ENCODE measurements around the gene TNIK. TPM values are rescaled to one million over a fixed set of nuclear protein-coding genes. Genes with fewer than 3 reads are reported as not detected.

Gene TNIK
- total and polyA plus RNA-seq, 2 donors from 2014 or later, result 3.6 to 48.9 TPM

DNA sequence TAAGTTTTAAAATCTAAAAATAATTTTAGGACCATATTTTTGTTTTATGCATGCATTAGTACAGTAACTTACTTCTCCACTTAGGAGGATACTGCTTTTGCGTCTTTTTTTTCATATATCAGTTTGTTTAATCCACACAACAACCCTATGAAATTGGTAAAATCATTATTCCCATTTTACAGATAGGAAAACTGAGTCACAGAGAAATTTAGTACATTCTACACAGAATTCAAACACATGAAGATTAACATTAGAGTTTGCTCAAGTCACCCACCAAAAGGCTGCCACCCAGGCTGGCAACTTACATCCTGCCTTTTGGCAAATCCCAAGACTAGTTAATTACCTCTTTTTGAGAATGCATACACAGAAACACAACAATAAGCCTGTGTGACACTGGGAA, 28.7 kb downstream of the TNIK start:
- H3K36me3 ChIP-seq (ENCODE audit: control insufficient read depth in 2 of 3, insufficient read depth in 3 of 3, low read length in 3 of 3), result no peaks in the 10 kb centered on the region
- FAIRE-seq, result no peak

DNA sequence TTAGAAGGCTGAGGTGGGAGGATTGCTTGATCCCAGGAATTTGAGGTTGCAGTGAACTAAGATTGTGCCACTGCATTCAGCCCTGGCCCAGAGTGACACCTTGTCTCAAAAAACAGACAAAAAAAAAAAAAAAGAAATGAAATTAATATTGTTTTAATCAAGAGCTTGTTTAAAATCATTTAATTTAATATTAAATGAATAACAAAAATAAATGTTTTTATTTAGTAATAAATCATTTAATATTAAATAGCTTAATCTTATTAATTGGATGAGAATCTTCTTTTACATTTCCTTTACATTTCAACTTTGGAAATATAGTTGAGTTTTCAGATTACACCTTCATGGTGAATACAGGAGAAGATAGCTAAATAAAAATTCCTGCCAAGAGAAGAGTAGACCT, 29.7 kb downstream of the TNIK start:
- no peak overlapping the region for H3K27ac ChIP-seq (ENCODE audit: low read depth in 2 of 2, low read length in 2 of 2)
- H3K36me3 ChIP-seq (ENCODE audit: control insufficient read depth in 2 of 3, insufficient read depth in 3 of 3, low read length in 3 of 3), result no peaks in the 10 kb centered on the region
- H3K9me3 ChIP-seq (ENCODE audit: control insufficient read depth in 2 of 3, insufficient read depth in 1 of 3, low read length in 3 of 3), result no peaks in the 10 kb centered on the region
- no peaks in the 10 kb centered on the region for H3K27me3 ChIP-seq (ENCODE audit: control insufficient read depth, insufficient read depth, low read length)
- no peak overlapping the region for H3K4me3 ChIP-seq (ENCODE audit: low read length in 3 of 3)
- no peak overlapping the region for H3K9ac ChIP-seq (ENCODE audit: low read length in 3 of 3)
- intact Hi-C loops (cut with DNase I), result no loop called here
- FAIRE-seq (peak; percentile 62), DNase-seq (no peak)
- TF ChIP-seq, protein P1, sequence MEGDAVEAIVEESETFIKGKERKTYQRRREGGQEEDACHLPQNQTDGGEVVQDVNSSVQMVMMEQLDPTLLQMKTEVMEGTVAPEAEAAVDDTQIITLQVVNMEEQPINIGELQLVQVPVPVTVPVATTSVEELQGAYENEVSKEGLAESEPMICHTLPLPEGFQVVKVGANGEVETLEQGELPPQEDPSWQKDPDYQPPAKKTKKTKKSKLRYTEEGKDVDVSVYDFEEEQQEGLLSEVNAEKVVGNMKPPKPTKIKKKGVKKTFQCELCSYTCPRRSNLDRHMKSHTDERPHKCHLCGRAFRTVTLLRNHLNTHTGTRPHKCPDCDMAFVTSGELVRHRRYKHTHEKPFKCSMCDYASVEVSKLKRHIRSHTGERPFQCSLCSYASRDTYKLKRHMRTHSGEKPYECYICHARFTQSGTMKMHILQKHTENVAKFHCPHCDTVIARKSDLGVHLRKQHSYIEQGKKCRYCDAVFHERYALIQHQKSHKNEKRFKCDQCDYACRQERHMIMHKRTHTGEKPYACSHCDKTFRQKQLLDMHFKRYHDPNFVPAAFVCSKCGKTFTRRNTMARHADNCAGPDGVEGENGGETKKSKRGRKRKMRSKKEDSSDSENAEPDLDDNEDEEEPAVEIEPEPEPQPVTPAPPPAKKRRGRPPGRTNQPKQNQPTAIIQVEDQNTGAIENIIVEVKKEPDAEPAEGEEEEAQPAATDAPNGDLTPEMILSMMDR (IDR thresholded peaks at IDR 0.05; ENCODE audit: borderline replicate concordance, extremely low read depth, insufficient read depth), result no peak
- H3K4me1 ChIP-seq (ENCODE audit: control insufficient read depth in 2 of 3, insufficient read depth in 2 of 3, low read depth in 1 of 3, low read length in 3 of 3), result no peaks in the 10 kb centered on the region

More for the DNA sequence above, 28.7 kb downstream of the TNIK start:
- intact Hi-C loops (cut with DNase I), result no loop called here
- H3K9me3 ChIP-seq (ENCODE audit: control insufficient read depth in 2 of 3, insufficient read depth in 1 of 3, low read length in 3 of 3), result no peaks in the 10 kb centered on the region
- no peak overlapping the region for H3K9ac ChIP-seq (ENCODE audit: low read length in 3 of 3)
- no peak for DNase-seq
- H3K4me3 ChIP-seq (ENCODE audit: low read length in 3 of 3), result no peak overlapping the region
- no peaks in the 10 kb centered on the region for H3K4me1 ChIP-seq (ENCODE audit: control insufficient read depth in 2 of 3, insufficient read depth in 2 of 3, low read depth in 1 of 3, low read length in 3 of 3)
- TF ChIP-seq, protein P1 (IDR thresholded peaks at IDR 0.05; ENCODE audit: borderline replicate concordance, extremely low read depth, insufficient read depth), result no peak
- no peak overlapping the region for H3K27ac ChIP-seq (ENCODE audit: low read depth in 2 of 2, low read length in 2 of 2)
- H3K27me3 ChIP-seq (ENCODE audit: control insufficient read depth, insufficient read depth, low read length), result no peaks in the 10 kb centered on the region

DNA sequence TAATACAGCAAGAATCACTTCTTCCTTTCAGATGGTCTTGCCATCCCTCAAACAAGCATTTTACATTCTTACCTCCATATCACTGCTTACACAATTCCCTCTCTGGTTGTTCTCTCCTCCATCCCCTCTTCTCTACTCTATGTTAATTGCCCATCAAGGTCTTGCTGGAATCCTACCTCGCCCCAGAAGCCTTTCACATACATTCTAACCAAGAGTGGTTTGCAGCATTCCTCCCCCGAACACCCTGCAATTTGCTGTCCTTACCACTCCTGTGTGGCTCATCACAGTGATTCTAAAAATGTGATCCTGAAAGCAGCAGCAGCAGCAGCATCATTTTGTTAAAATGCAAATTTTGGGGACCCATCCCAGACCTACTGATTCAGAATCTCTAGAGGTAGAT, 30.6 kb downstream of the TNIK start:
- intact Hi-C loops (cut with DNase I), result no loop called here
- H3K36me3 ChIP-seq (ENCODE audit: control insufficient read depth in 2 of 3, insufficient read depth in 3 of 3, low read length in 3 of 3), result no peaks in the 10 kb centered on the region
- no peak overlapping the region for H3K4me3 ChIP-seq (ENCODE audit: low read length in 3 of 3)
- H3K4me1 ChIP-seq (ENCODE audit: control insufficient read depth in 2 of 3, insufficient read depth in 2 of 3, low read depth in 1 of 3, low read length in 3 of 3), result no peaks in the 10 kb centered on the region
- no peak overlapping the region for H3K9ac ChIP-seq (ENCODE audit: low read length in 3 of 3)
- TF ChIP-seq, protein P1 (IDR thresholded peaks at IDR 0.05; ENCODE audit: borderline replicate concordance, extremely low read depth, insufficient read depth), result no peak
- H3K9me3 ChIP-seq (ENCODE audit: control insufficient read depth in 2 of 3, insufficient read depth in 1 of 3, low read length in 3 of 3), result no peaks in the 10 kb centered on the region
- no peak overlapping the region for H3K27ac ChIP-seq (ENCODE audit: low read depth in 2 of 2, low read length in 2 of 2)
- no peaks in the 10 kb centered on the region for H3K27me3 ChIP-seq (ENCODE audit: control insufficient read depth, insufficient read depth, low read length)
- DNase-seq (no peak), FAIRE-seq (no peak)

DNA sequence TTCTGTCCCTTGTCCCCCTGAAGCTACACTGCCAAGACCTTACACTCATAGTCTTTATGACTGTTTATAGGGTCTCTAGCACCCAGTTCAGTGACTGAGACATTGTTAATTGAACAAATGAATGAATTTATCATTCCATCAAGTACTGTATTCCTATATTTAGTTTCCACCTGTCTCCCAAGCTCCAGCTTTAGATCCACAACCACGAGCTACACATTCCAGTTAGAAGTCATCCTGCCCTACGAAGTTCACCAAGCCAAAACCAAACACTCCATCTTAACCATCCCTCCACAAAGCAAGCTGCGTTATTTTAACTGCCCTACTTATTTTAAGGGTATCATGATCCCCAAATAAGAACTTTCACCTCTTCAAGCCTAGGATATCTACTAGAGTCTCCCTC, 31.3 kb downstream of the TNIK start:
- no peak overlapping the region for H3K9ac ChIP-seq (ENCODE audit: low read length in 3 of 3)
- H3K36me3 ChIP-seq (ENCODE audit: control insufficient read depth in 2 of 3, insufficient read depth in 3 of 3, low read length in 3 of 3), result no peaks in the 10 kb centered on the region
- intact Hi-C loops (cut with DNase I), result no loop called here
- TF ChIP-seq, protein P1 (IDR thresholded peaks at IDR 0.05; ENCODE audit: borderline replicate concordance, extremely low read depth, insufficient read depth), result no peak
- no peak overlapping the region for H3K4me3 ChIP-seq (ENCODE audit: low read length in 3 of 3)
- H3K4me1 ChIP-seq (ENCODE audit: control insufficient read depth in 2 of 3, insufficient read depth in 2 of 3, low read depth in 1 of 3, low read length in 3 of 3), result no peaks in the 10 kb centered on the region
- no peaks in the 10 kb centered on the region for H3K9me3 ChIP-seq (ENCODE audit: control insufficient read depth in 2 of 3, insufficient read depth in 1 of 3, low read length in 3 of 3)
- no peaks in the 10 kb centered on the region for H3K27me3 ChIP-seq (ENCODE audit: control insufficient read depth, insufficient read depth, low read length)
- DNase-seq (no peak), FAIRE-seq (no peak)
- H3K27ac ChIP-seq (ENCODE audit: low read depth in 2 of 2, low read length in 2 of 2), result no peak overlapping the region

Data from kidney (tissue), 14 donors.